ENCODE measurements around the gene HIPK2. TPM values are rescaled to one million over a fixed set of nuclear protein-coding genes. Genes with fewer than 3 reads are reported as not detected.

HIPK2 gene
- total RNA-seq, 1 experiment from 2014 or later = 12.2 TPM

GRCh38 chr7:139538881-139539635 lies 238.7 kb downstream of the HIPK2 start:
- no peak for DNase-seq (ENCODE audit: low read depth)

- DNase-seq (ENCODE audit: low read depth) = no peak
These were observed 241.6 kb downstream of the HIPK2 start for GRCh38 chr7:139536152-139536551.

- DNase-seq (ENCODE audit: low read depth) = no peak
These were observed 242.7 kb downstream of the HIPK2 start for GRCh38 chr7:139534966-139535651.

- no peak for DNase-seq (ENCODE audit: low read depth)
These were observed 243.7 kb downstream of the HIPK2 start for GRCh38 chr7:139534096-139534495.

- DNase-seq (ENCODE audit: low read depth) = no peak
These were observed 245.1 kb downstream of the HIPK2 start for GRCh38 chr7:139532636-139533155.

GRCh38 chr7:139531094-139531493 lies 246.7 kb downstream of the HIPK2 start:
- no peak for DNase-seq (ENCODE audit: low read depth)

GRCh38 chr7:139526578-139527544 lies 250.9 kb downstream of the HIPK2 start:
- DNase-seq (ENCODE audit: low read depth) = no peak

- DNase-seq (ENCODE audit: low read depth) = no peak
These were observed 252.0 kb downstream of the HIPK2 start for GRCh38 chr7:139525750-139526149.

GRCh38 chr7:139525239-139525638 lies 252.6 kb downstream of the HIPK2 start:
- DNase-seq (ENCODE audit: low read depth) = no peak

GRCh38 chr7:139523968-139524815 lies 253.6 kb downstream of the HIPK2 start:
- DNase-seq (ENCODE audit: low read depth) = no peak

- DNase-seq (ENCODE audit: low read depth) = no peak
These were observed 254.4 kb downstream of the HIPK2 start, which contains the start of gene CLEC2L for GRCh38 chr7:139523199-139523941. TSS of gene CLEC2L (plus strand) at chr7:139523685. CDS start at chr7:139523928, 243 bp downstream.

- no peak for DNase-seq (ENCODE audit: low read depth)
These were observed 255.0 kb downstream of the HIPK2 start for GRCh38 chr7:139522830-139523198.

- no peak for DNase-seq (ENCODE audit: low read depth)
These were observed 256.4 kb downstream of the HIPK2 start for GRCh38 chr7:139521439-139521838.

- DNase-seq (ENCODE audit: low read depth) = no peak
These were observed 262.5 kb downstream of the HIPK2 start for GRCh38 chr7:139515266-139515665.

Other genes with a start within 250 kb of the HIPK2 start
- 4.5 and 6.3 TPM in 2 replicates for gene TBXAS1, start 51.3 kb upstream of the HIPK2 start, total RNA-seq (2014; rRNA removed; shearing (Covaris generic))

Data from Daoy (cell line).